Lower lobe of right lung (tissue), 2 donors: ENCODE data around the gene LOC128125822.

Source experiments
- ATAC-seq, 2 donors: fragments of 200-7000 bp; cut with Tn5 transposase; one replicate each; pipeline ENCODE4 v1.9.1; 2020 to 2022; ENCODE audit warnings: mild to moderate bottlenecking in 2 of 2, moderate library complexity in 2 of 2
- DNase-seq: peaks from one replicate; pipeline ENCODE4 v3.0.0-alpha.2; 2020
- H3K27ac ChIP-seq: fragments of 200-600 bp; one replicate; pipeline ENCODE4 v1.8.0; 2022
- H3K27me3 ChIP-seq: fragments of 200-600 bp; one replicate; pipeline ENCODE4 v1.8.0; 2022; ENCODE audit warnings: low read depth
- H3K36me3 ChIP-seq: fragments of 200-600 bp; one replicate; pipeline ENCODE4 v1.8.0; 2022; ENCODE audit warnings: mild to moderate bottlenecking
- H3K4me1 ChIP-seq: fragments of 200-600 bp; one replicate; pipeline ENCODE4 v1.8.0; 2022
- H3K4me3 ChIP-seq: fragments of 200-600 bp; one replicate; pipeline ENCODE4 v1.8.0; 2022; ENCODE audit warnings: mild to moderate bottlenecking
- H3K9me3 ChIP-seq: fragments of 200-600 bp; one replicate; pipeline ENCODE4 v1.8.0; 2022
- CTCF ChIP-seq: fragments of 200-600 bp; IDR thresholded peaks from one replicate; pipeline ENCODE4 v1.8.0; 2022; ENCODE audit warnings: antibody characterized with exemption, mild to moderate bottlenecking
- intact Hi-C: fragments of 100-400 bp; cut with DNase I; formaldehyde crosslinking; loops from one replicate; pipeline ENCODE4 v1.11.0; 2022
- donor health status: DM: no; HTN: yes; CAD: no; lungs with severe emphysema.

The LOC128125822 gene

GRCh38 chr6:63527658-63528514 lies 44.4 kb upstream of the LOC128125822 start:
- H3K27ac ChIP-seq = no peak overlapping the region
- no peak for DNase-seq
- no peak for TF ChIP-seq CTCF
- no peaks in the 10 kb centered on the region for H3K9me3 ChIP-seq
- ATAC-seq = peak; percentile 55 to 59
- H3K4me3 ChIP-seq = no peak overlapping the region
- no peaks in the 10 kb centered on the region for H3K4me1 ChIP-seq
- no peaks in the 10 kb centered on the region for H3K36me3 ChIP-seq
- intact Hi-C loops = no loop called here
- no peaks in the 10 kb centered on the region for H3K27me3 ChIP-seq

GRCh38 chr6:63529498-63529897 lies 42.8 kb upstream of the LOC128125822 start:
- TF ChIP-seq CTCF = no peak
- H3K4me3 ChIP-seq = no peak overlapping the region
- DNase-seq (no peak), ATAC-seq (no peak)
- H3K36me3 ChIP-seq = no peaks in the 10 kb centered on the region
- H3K27me3 ChIP-seq = no peaks in the 10 kb centered on the region
- H3K9me3 ChIP-seq = no peaks in the 10 kb centered on the region
- intact Hi-C loops = no loop called here
- H3K27ac ChIP-seq = no peak overlapping the region
- no peaks in the 10 kb centered on the region for H3K4me1 ChIP-seq

- Histone ChIP-seq H3K36me3 (no peaks in the 10 kb centered on the region), H3K9me3 (no peaks in the 10 kb centered on the region), H3K27me3 (no peaks in the 10 kb centered on the region), H3K4me1 (no peaks in the 10 kb centered on the region), H3K4me3 (no peak overlapping the region), H3K27ac (no peak overlapping the region)
- no peak for ATAC-seq
- no peak for TF ChIP-seq CTCF
- no peak for DNase-seq
- intact Hi-C loops = no loop called here
Measured at GRCh38 chr6:63530182-63530581, 42.1 kb upstream of the LOC128125822 start.

- no peaks in the 10 kb centered on the region for H3K36me3 ChIP-seq
- intact Hi-C loops = no loop called here
- no peak overlapping the region for H3K27ac ChIP-seq
- no peak for DNase-seq
- H3K4me1 ChIP-seq = no peaks in the 10 kb centered on the region
- TF ChIP-seq CTCF = no peak
- H3K4me3 ChIP-seq = no peak overlapping the region
- no peaks in the 10 kb centered on the region for H3K9me3 ChIP-seq
- H3K27me3 ChIP-seq = no peaks in the 10 kb centered on the region
- ATAC-seq = no peak
Measured at GRCh38 chr6:63530991-63531390, 41.3 kb upstream of the LOC128125822 start.

- H3K36me3 ChIP-seq = no peaks in the 10 kb centered on the region
- intact Hi-C loops = no loop called here
- ATAC-seq (no peak), DNase-seq (no peak)
- no peaks in the 10 kb centered on the region for H3K4me1 ChIP-seq
- no peak overlapping the region for H3K4me3 ChIP-seq
- no peak for TF ChIP-seq CTCF
- H3K27ac ChIP-seq = no peak overlapping the region
- H3K9me3 ChIP-seq = no peaks in the 10 kb centered on the region
- no peaks in the 10 kb centered on the region for H3K27me3 ChIP-seq
Measured at GRCh38 chr6:63533026-63533425, 39.3 kb upstream of the LOC128125822 start.
